ENCODE results near the gene ANGEL1. TPM values are rescaled to one million over a fixed set of nuclear protein-coding genes. Genes with fewer than 3 reads are reported as not detected.

The ANGEL1 gene
- 5.7 to 9.6 TPM (median 8.7 TPM) in 5 replicates for total RNA-seq (2022; extraction: Qiagen RNA extraction; ENCODE audit: low read depth)

GRCh38 chr14:76812422-76813383 is at the start of gene ANGEL1:
TSS of gene ANGEL1 (minus strand) at chr14:76812882. CDS start at chr14:76812827, 55 bp downstream.

GRCh38 chr14:76826122-76826521 is 13.4 kb upstream of the ANGEL1 start, which contains the start of gene LRRC74A:
TSS of gene LRRC74A (plus strand) at chr14:76826408. CDS start at chr14:76826698, 290 bp downstream.

GRCh38 chr14:76761136-76761959 is 51.3 kb downstream of the ANGEL1 start, which contains the start of gene VASH1:
TSS of gene VASH1 (plus strand) at chr14:76761468. CDS start at chr14:76762822, 1,354 bp downstream.

Other genes starting within 250 kb of the ANGEL1 start
- gene VASH1, start 51.4 kb downstream of the ANGEL1 start, total RNA-seq (2022; extraction: Qiagen RNA extraction; ENCODE audit: low read depth): 2.7 to 4.9 TPM (median 3.4 TPM) in 5 replicates
- gene LRRC74A, start 13.5 kb upstream of the ANGEL1 start, total RNA-seq (2022; extraction: Qiagen RNA extraction; ENCODE audit: low read depth): not detected in 5 replicates
- gene IRF2BPL, start 215.8 kb upstream of the ANGEL1 start, total RNA-seq (2022; extraction: Qiagen RNA extraction; ENCODE audit: low read depth): 15.0 to 25.9 TPM (median 23.4 TPM) in 5 replicates